A673 (cell line): ENCODE data around the gene MLF2.

Experiments used
- CTCF ChIP-seq: fragments of 300-800, 200-600 bp; sonication (generic); conservative IDR thresholded peaks from 2 replicates; pipeline ENCODE4 v1.5.1; 2017; ENCODE audit warnings: low read depth, mild to moderate bottlenecking, antibody characterized with exemption, low read length, moderate library complexity, mixed read lengths
- EZH2 ChIP-seq: fragments of 200-600 bp; sonication (generic); IDR thresholded peaks from 2 replicates; pipeline ENCODE4 v1.6.1; 2017; ENCODE audit warnings: borderline replicate concordance, low read depth, mild to moderate bottlenecking, mixed read lengths, antibody characterized with exemption, low read length; ENCODE audit not compliant: poor library complexity, severe bottlenecking

GRCh38 chr12:6698352-6699046 lies 54.4 kb downstream of the MLF2 start:
- TF ChIP-seq CTCF = no peak
- TF ChIP-seq EZH2 = no peak
